BJ (cell line): ENCODE data around the gene CHN1. TPM values are rescaled to one million over a fixed set of nuclear protein-coding genes. Genes with fewer than 3 reads are reported as not detected.

Experiments used
- CTCF ChIA-PET: fragments of 350-600 bp; formaldehyde crosslinking; extraction: SDS; loops from one replicate; lab custom pipeline; 2021; ENCODE audit warnings: antibody characterized with exemption, inconsistent platforms; lab: Yijun Ruan, JAX
- POLR2A ChIA-PET: fragments of 300-600 bp; sonication (Branson Sonifier 250); formaldehyde crosslinking; extraction: SDS; loops from one replicate; lab custom pipeline; 2021; ENCODE audit warnings: antibody characterized with exemption; lab: Charles Lee
- DNase-seq: peaks from one replicate; pipeline ENCODE4 v3.0.0-alpha.2; 2011; ENCODE audit warnings: low read depth
- H3K27me3 ChIP-seq: 2 replicates; pipeline ENCODE4 v1.6.0; 2011; ENCODE audit warnings: low read length; ENCODE audit not compliant: control insufficient read depth, insufficient read depth
- H3K36me3 ChIP-seq: 2 replicates; pipeline ENCODE4 v1.5.1; 2011; ENCODE audit warnings: low read length; ENCODE audit not compliant: control insufficient read depth, insufficient read depth
- H3K4me3 ChIP-seq: 2 replicates; pipeline ENCODE4 v1.5.1; 2011; ENCODE audit warnings: low read depth, mild to moderate bottlenecking, control low read depth, low read length
- polyA plus RNA-seq: library from polyadenylated mRNA; depleted of rRNA; stranded (reverse); fragments of >200 nt; gene quantifications from 2 replicates; pipeline ENCODE4 v1.2.3, GENCODE V29; 2011
- TF ChIP-seq, protein P1 (sequence below): IDR thresholded peaks from 2 replicates; pipeline ENCODE4 v1.5.1; 2011; ENCODE audit warnings: low read depth, mild to moderate bottlenecking, control low read depth, inconsistent platforms, low read length, moderate library complexity; ENCODE audit not compliant: insufficient read depth

CHN1 gene
- polyA plus RNA-seq, 1 experiment = 93.0 TPM

- H3K4me3 ChIP-seq = no peak within 1 kb of the TSS
- ChIA-PET POLR2A (interaction anchor here (0.6 kb wide), 1 partner anchor 16 kb away, joined by 3 read pairs; no protein-coding TSS in a partner anchor), CTCF (interaction anchor here (0.6 to 6.3 kb wide), 10 partner anchors 8 to 832 kb away, joined by 3 to 40 read pairs (median 4); no protein-coding TSS in a partner anchor)
- no peaks in the 10 kb centered on the region for H3K36me3 ChIP-seq
- no peak for DNase-seq
- TF ChIP-seq, protein P1, sequence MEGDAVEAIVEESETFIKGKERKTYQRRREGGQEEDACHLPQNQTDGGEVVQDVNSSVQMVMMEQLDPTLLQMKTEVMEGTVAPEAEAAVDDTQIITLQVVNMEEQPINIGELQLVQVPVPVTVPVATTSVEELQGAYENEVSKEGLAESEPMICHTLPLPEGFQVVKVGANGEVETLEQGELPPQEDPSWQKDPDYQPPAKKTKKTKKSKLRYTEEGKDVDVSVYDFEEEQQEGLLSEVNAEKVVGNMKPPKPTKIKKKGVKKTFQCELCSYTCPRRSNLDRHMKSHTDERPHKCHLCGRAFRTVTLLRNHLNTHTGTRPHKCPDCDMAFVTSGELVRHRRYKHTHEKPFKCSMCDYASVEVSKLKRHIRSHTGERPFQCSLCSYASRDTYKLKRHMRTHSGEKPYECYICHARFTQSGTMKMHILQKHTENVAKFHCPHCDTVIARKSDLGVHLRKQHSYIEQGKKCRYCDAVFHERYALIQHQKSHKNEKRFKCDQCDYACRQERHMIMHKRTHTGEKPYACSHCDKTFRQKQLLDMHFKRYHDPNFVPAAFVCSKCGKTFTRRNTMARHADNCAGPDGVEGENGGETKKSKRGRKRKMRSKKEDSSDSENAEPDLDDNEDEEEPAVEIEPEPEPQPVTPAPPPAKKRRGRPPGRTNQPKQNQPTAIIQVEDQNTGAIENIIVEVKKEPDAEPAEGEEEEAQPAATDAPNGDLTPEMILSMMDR = no peak
- H3K27me3 ChIP-seq = no peaks in the 10 kb centered on the region
These were observed 240.6 kb downstream of the CHN1 start, which contains the start of gene CHRNA1 for GRCh38 chr2:174764280-174765255. TSS of gene CHRNA1 (minus strand) at chr2:174764472. CDS start at chr2:174764394, 78 bp downstream.

GRCh38 chr2:174763780-174764179, 241.4 kb downstream of the CHN1 start:
- no peaks in the 10 kb centered on the region for H3K27me3 ChIP-seq
- no peak overlapping the region for H3K4me3 ChIP-seq
- no peak for DNase-seq
- H3K36me3 ChIP-seq = no peaks in the 10 kb centered on the region
- ChIA-PET CTCF (interaction anchor here (1.2 to 6.3 kb wide), 7 partner anchors 8 to 225 kb away, joined by 3 to 40 read pairs (median 12); no protein-coding TSS in a partner anchor), POLR2A (no interaction called here)
- TF ChIP-seq, protein P1 = no peak

DNA sequence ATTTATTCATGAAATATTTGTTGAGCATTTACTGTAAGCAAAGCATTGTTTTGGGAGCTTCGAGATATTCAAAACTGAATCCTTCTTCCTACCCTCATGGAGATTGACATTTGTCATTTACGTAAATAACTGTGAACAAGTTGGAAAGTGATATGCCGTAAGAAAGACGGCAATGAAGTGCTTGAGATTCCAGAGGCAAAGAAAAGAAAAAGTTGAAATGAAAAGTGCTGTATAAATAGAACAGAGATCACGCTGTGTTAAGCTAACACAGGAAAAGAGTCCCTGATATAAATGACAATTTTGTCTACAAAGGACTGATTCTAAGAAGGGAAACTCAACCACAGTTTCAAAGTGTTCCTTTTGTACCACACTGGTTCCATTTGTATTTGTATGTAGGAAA, 242.7 kb downstream of the CHN1 start:
- H3K36me3 ChIP-seq = no peaks in the 10 kb centered on the region
- POLR2A ChIA-PET = no interaction called here
- H3K4me3 ChIP-seq = no peak overlapping the region
- no peaks in the 10 kb centered on the region for H3K27me3 ChIP-seq
- CTCF ChIA-PET = interaction anchor here (0.6 to 6.3 kb wide), 5 partner anchors 9 to 268 kb away, joined by 3 to 40 read pairs (median 4); no protein-coding TSS in a partner anchor
- DNase-seq = no peak
- TF ChIP-seq, protein P1 = no peak

DNA sequence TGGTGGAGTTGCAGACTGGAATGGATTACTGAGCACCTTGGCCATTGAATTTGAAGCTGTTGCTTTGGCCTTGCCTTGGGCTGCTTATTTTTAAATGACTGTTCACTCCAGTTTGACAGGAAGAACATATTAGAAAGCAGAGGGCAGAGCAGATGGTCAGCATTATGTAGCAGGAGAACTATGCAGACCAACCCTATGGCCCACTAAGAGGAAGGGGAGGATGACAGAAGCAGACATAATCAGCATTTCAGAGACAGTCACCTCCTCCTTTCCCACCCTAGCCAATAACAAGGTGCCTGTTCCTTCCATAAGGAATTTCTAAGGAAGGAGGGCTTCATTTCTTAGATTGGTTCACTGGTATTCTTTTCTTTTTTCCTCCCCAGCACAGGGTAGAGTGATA, 243.3 kb downstream of the CHN1 start:
- ChIA-PET POLR2A (no interaction called here), CTCF (interaction anchor here (0.6 to 6.3 kb wide), 4 partner anchors 10 to 119 kb away, joined by 3 to 40 read pairs (median 8); no protein-coding TSS in a partner anchor)
- DNase-seq = no peak
- H3K27me3 ChIP-seq = no peaks in the 10 kb centered on the region
- no peaks in the 10 kb centered on the region for H3K36me3 ChIP-seq
- TF ChIP-seq, protein P1 = no peak
- H3K4me3 ChIP-seq = no peak overlapping the region
